Prostate gland (tissue), 2 donors: ENCODE results near the gene SPPL3.

ENCODE experiments used
- POLR2AphosphoS5 ChIP-seq: sonication (generic); formaldehyde crosslinking; IDR thresholded peaks from one replicate; pipeline ENCODE4 v1.6.1; 2017; ENCODE audit warnings: antibody characterized with exemption
- TF ChIP-seq, protein P1 (sequence below), 4 experiments: fragments of 200-600 bp in 2 of 4; fragments of 450-650 bp in 2 of 4; sonication (generic) in 2 of 4; IDR thresholded peaks; 1 replicate in 3 of 4; 2 replicates in 1 of 4; pipeline ENCODE4 v1.5.1; 2016 to 2019; ENCODE audit warnings: antibody characterized with exemption in 4 of 4, mild to moderate bottlenecking in 2 of 4, moderate library complexity in 2 of 4

DNA sequence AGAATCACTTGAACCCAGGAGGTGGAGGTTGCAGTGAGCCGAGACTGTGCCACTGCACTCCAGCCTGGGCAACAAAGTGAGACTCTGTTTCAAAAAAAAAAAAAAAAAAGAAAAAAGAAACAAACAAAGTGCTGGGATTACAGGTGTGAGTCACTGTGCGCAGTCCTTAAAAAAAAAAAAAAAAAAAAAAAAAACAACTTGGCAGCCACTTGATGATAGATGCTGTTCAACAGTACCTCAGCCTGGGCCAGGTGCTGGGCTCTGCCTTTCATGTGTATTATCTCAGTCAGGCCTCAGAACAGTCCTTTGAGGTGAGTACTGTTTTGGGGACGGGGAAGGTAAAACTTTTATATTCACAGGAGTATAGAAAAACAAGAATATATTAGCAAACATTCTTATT is 169.0 kb downstream of the SPPL3 start:
- TF ChIP-seq POLR2AphosphoS5: no peak
- TF ChIP-seq, protein P1, sequence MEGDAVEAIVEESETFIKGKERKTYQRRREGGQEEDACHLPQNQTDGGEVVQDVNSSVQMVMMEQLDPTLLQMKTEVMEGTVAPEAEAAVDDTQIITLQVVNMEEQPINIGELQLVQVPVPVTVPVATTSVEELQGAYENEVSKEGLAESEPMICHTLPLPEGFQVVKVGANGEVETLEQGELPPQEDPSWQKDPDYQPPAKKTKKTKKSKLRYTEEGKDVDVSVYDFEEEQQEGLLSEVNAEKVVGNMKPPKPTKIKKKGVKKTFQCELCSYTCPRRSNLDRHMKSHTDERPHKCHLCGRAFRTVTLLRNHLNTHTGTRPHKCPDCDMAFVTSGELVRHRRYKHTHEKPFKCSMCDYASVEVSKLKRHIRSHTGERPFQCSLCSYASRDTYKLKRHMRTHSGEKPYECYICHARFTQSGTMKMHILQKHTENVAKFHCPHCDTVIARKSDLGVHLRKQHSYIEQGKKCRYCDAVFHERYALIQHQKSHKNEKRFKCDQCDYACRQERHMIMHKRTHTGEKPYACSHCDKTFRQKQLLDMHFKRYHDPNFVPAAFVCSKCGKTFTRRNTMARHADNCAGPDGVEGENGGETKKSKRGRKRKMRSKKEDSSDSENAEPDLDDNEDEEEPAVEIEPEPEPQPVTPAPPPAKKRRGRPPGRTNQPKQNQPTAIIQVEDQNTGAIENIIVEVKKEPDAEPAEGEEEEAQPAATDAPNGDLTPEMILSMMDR (IDR thresholded peaks at IDR 0.05): no peak
